Putamen (tissue), 1 donor: ENCODE measurements around the gene EGR4.

Experiments used
- DNase-seq: peaks from one replicate; pipeline ENCODE4 v3.0.0-alpha.2; 2016; ENCODE audit warnings: low spot score

Gene EGR4

GRCh38 chr2:73290049-73290839, 3.1 kb downstream of the EGR4 start:
- peak; percentile 57 for DNase-seq

- no peak for DNase-seq
Observed at GRCh38 chr2:73289304-73289703, 4.0 kb downstream of the EGR4 start.

- no peak for DNase-seq
Observed at GRCh38 chr2:73286134-73286655, 7.2 kb downstream of the EGR4 start.

GRCh38 chr2:73285159-73285739, 8.1 kb downstream of the EGR4 start:
- DNase-seq = no peak

- peak; percentile 58 for DNase-seq
Observed at GRCh38 chr2:73284296-73285158, 8.8 kb downstream of the EGR4 start, which contains the start of gene FBXO41. TSS of gene FBXO41 (minus strand) at chr2:73284478. CDS start at chr2:73269630, 14,848 bp downstream.

GRCh38 chr2:73283545-73284295, 9.6 kb downstream of the EGR4 start:
- DNase-seq = no peak

GRCh38 chr2:73282924-73283544, 10.3 kb downstream of the EGR4 start:
- DNase-seq = no peak

GRCh38 chr2:73281244-73281643, 12.1 kb downstream of the EGR4 start:
- DNase-seq = no peak

- DNase-seq = no peak
Observed at GRCh38 chr2:73279852-73280251, 13.5 kb downstream of the EGR4 start.

GRCh38 chr2:73272270-73272669, 21.1 kb downstream of the EGR4 start:
- DNase-seq = no peak

- DNase-seq = no peak
Observed at GRCh38 chr2:73269686-73270465, 23.5 kb downstream of the EGR4 start.

GRCh38 chr2:73268830-73269685, 24.3 kb downstream of the EGR4 start:
- no peak for DNase-seq

- no peak for DNase-seq
Observed at GRCh38 chr2:73268366-73268829, 24.9 kb downstream of the EGR4 start.

GRCh38 chr2:73267008-73267407, 26.3 kb downstream of the EGR4 start:
- no peak for DNase-seq

GRCh38 chr2:73266061-73266901, 27.1 kb downstream of the EGR4 start:
- no peak for DNase-seq

GRCh38 chr2:73265298-73266060, 27.9 kb downstream of the EGR4 start:
- no peak for DNase-seq

- no peak for DNase-seq
Observed at GRCh38 chr2:73264783-73265182, 28.6 kb downstream of the EGR4 start.

- DNase-seq = no peak
Observed at GRCh38 chr2:73264332-73264606, 29.1 kb downstream of the EGR4 start.
